A549 (cell line): ENCODE measurements around the gene CCDC183.

Experiments
- CBX2 ChIP-seq: fragments of 200-600 bp; sonication (generic); IDR thresholded peaks from 2 replicates; pipeline ENCODE4 v1.6.1; 2016; ENCODE audit warnings: low read depth, mild to moderate bottlenecking, borderline replicate concordance
- ESRRA ChIP-seq: fragments of 150-350 bp; IDR thresholded peaks from 2 replicates; pipeline ENCODE4 v1.6.1; 2014; ENCODE audit warnings: mild to moderate bottlenecking, low read length, borderline replicate concordance
- HDAC2 ChIP-seq: fragments of 200-600 bp; sonication (generic); IDR thresholded peaks from 2 replicates; pipeline ENCODE4 v1.6.1; 2016
- MYC ChIP-seq: IDR thresholded peaks from 2 replicates; pipeline ENCODE4 v1.6.1; 2012; ENCODE audit warnings: mild to moderate bottlenecking, inconsistent platforms, low read length, improper control_type of control experiment, borderline replicate concordance
- POLR2AphosphoS2 ChIP-seq: conservative IDR thresholded peaks from 2 replicates; pipeline ENCODE4 v1.6.1; 2012; ENCODE audit warnings: low read length, improper control_type of control experiment, inconsistent platforms
- RFX5 ChIP-seq: fragments of 450-650 bp; IDR thresholded peaks from 2 replicates; pipeline ENCODE4 v1.7.1; 2014; ENCODE audit warnings: antibody characterized with exemption, mild to moderate bottlenecking, moderate library complexity
- TF ChIP-seq, protein P1 (sequence below): fragments of 200-600 bp; sonication (generic); IDR thresholded peaks from 2 replicates; pipeline ENCODE4 v1.6.1; 2016; ENCODE audit warnings: antibody characterized with exemption, mild to moderate bottlenecking, moderate library complexity

DNA sequence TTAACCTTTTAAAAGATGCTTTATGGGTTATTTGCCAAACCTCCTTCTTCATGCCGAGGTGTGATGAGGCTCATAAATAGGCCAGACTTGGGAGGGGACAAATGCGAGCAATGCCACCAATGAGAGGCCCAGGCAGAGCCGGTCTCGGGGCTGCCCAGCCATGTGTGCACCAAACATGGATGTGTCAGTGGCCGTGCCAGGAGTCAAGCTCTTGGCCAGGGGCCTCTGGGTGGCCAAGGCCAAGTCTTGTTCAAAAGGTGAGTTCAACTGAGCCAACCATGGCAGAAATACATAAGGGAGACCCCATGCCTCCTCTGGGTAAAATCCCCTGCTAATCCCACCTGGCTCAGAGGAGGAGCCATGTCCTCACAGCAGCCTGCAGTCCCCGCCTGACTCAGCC, 20.9 kb upstream of the CCDC183 start:
- TF ChIP-seq ESRRA (no peak), CBX2 (no peak), RFX5 (no peak), HDAC2 (no peak), MYC (no peak), POLR2AphosphoS2 (no peak)
- TF ChIP-seq, protein P1, sequence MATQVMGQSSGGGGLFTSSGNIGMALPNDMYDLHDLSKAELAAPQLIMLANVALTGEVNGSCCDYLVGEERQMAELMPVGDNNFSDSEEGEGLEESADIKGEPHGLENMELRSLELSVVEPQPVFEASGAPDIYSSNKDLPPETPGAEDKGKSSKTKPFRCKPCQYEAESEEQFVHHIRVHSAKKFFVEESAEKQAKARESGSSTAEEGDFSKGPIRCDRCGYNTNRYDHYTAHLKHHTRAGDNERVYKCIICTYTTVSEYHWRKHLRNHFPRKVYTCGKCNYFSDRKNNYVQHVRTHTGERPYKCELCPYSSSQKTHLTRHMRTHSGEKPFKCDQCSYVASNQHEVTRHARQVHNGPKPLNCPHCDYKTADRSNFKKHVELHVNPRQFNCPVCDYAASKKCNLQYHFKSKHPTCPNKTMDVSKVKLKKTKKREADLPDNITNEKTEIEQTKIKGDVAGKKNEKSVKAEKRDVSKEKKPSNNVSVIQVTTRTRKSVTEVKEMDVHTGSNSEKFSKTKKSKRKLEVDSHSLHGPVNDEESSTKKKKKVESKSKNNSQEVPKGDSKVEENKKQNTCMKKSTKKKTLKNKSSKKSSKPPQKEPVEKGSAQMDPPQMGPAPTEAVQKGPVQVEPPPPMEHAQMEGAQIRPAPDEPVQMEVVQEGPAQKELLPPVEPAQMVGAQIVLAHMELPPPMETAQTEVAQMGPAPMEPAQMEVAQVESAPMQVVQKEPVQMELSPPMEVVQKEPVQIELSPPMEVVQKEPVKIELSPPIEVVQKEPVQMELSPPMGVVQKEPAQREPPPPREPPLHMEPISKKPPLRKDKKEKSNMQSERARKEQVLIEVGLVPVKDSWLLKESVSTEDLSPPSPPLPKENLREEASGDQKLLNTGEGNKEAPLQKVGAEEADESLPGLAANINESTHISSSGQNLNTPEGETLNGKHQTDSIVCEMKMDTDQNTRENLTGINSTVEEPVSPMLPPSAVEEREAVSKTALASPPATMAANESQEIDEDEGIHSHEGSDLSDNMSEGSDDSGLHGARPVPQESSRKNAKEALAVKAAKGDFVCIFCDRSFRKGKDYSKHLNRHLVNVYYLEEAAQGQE: no peak
